Colonic mucosa (tissue), 4 donors: ENCODE results near the gene MORC2. TPM values are rescaled to one million over a fixed set of nuclear protein-coding genes. Genes with fewer than 3 reads are reported as not detected.

Experiments
- DNase-seq: peaks from one replicate; pipeline ENCODE4 v3.0.0-alpha.2; 2020
- H3K27ac ChIP-seq: fragments of 200-600 bp; one replicate; pipeline ENCODE4 v1.8.0; 2021
- H3K27me3 ChIP-seq: fragments of 200-600 bp; one replicate; pipeline ENCODE4 v1.8.0; 2021
- H3K36me3 ChIP-seq: fragments of 200-600 bp; one replicate; pipeline ENCODE4 v1.8.0; 2021
- H3K4me1 ChIP-seq: fragments of 200-600 bp; one replicate; pipeline ENCODE4 v1.8.0; 2021; ENCODE audit warnings: mild to moderate bottlenecking
- H3K4me3 ChIP-seq: fragments of 200-600 bp; one replicate; pipeline ENCODE4 v1.8.0; 2021
- H3K9ac ChIP-seq, 2 donors: one replicate each; pipeline ENCODE4 v1.7.0; 2013; ENCODE audit warnings: control low read depth in 2 of 2, low read depth in 2 of 2, low read length in 2 of 2
- H3K9me3 ChIP-seq: fragments of 200-600 bp; one replicate; pipeline ENCODE4 v1.8.0; 2021
- CTCF ChIP-seq: fragments of 200-600 bp; IDR thresholded peaks from one replicate; pipeline ENCODE4 v1.8.0; 2022; ENCODE audit warnings: antibody characterized with exemption, mild to moderate bottlenecking
- intact Hi-C: fragments of 100-400 bp; cut with DNase I; formaldehyde crosslinking; loops from one replicate; pipeline ENCODE4 v1.14.1; 2022
- total RNA-seq, 2 donors: library from RNA; stranded (reverse); fragmentation: NEBNext Ultra II Directional in 1 of 2; extraction: Animal tissue kit (Norgen Biotek cat#: 25700) in 1 of 2; gene quantifications; one replicate each; pipeline ENCODE4 v1.2.1, GENCODE V29; 2021
- donor health status: healthy.
- donor health status: DM: no; HTN: no; CAD: no.
- donor health status: DM: no; HTN: no; CAD: no.

The MORC2 gene
- total RNA-seq, 2 donors from 2014 or later, result 14.3 to 22.2 TPM

- Histone ChIP-seq H3K9me3 (no peaks in the 10 kb centered on the region), H3K27ac (no peak overlapping the region), H3K4me3 (no peak overlapping the region), H3K4me1 (no peaks in the 10 kb centered on the region), H3K27me3 (no peaks in the 10 kb centered on the region), H3K9ac (no peak overlapping the region), H3K36me3 (peaks cover 13% of the 10 kb centered on the region)
- TF ChIP-seq CTCF, result no peak
- intact Hi-C loops, result loop anchor here (2.0 kb wide), 1 partner anchor 203 kb away; no protein-coding TSS in a partner anchor
- DNase-seq, result no peak
These were observed 22.9 kb downstream of the MORC2 start for GRCh38 chr22:30945653-30946052.

DNA sequence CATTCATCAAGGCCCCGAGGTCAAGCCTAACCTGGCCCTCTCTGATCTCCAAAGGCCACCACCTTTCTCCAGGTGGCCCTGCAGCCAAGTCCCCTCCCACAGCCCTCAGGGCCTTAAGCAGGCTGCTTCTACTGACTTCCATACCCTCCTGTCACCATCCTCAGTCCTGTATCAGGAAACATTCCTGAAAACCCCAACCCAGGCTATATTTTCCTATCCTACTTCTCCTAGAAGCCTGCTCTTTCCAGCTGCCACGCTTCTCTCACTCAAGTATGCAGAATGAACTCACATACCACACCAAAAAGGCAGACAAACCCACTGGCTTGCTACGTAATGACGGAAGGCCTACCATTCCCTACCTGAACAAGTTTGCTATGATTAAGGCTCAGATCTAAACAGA is 23.6 kb downstream of the MORC2 start:
- intact Hi-C loops, result no loop called here
- no peak overlapping the region for H3K4me3 ChIP-seq
- peaks cover 17% of the 10 kb centered on the region for H3K36me3 ChIP-seq
- no peak overlapping the region for H3K27ac ChIP-seq
- no peaks in the 10 kb centered on the region for H3K4me1 ChIP-seq
- no peak overlapping the region for H3K9ac ChIP-seq
- no peak for DNase-seq
- H3K9me3 ChIP-seq, result no peaks in the 10 kb centered on the region
- no peak for TF ChIP-seq CTCF
- no peaks in the 10 kb centered on the region for H3K27me3 ChIP-seq

DNA sequence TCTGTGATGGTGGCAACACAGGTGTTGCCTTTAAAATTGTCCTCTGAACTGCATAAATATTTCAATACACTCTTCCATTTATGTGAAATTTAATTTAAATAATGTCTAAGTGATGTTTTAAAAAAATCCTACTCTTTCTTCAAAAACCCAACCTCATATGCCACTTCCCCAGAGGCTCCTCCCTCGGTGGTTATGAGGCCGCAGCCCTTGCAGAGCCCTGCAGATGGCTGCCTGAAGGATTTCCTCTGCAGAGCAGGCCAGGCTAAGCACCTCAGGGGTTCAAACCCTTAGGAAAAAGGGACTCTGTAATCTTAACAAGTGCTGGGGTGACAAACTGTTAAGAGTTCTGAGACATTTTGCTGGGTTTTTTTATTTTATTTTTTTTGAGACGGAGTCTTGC is 25.2 kb downstream of the MORC2 start:
- Histone ChIP-seq H3K4me3 (no peak overlapping the region), H3K4me1 (no peaks in the 10 kb centered on the region), H3K9me3 (no peaks in the 10 kb centered on the region), H3K36me3 (peaks cover 22% of the 10 kb centered on the region), H3K27ac (no peak overlapping the region), H3K27me3 (no peaks in the 10 kb centered on the region), H3K9ac (no peak overlapping the region)
- no peak for TF ChIP-seq CTCF
- intact Hi-C loops, result no loop called here
- no peak for DNase-seq

- Histone ChIP-seq H3K27me3 (no peaks in the 10 kb centered on the region), H3K9me3 (no peaks in the 10 kb centered on the region), H3K36me3 (peaks cover 24% of the 10 kb centered on the region), H3K27ac (no peak overlapping the region), H3K4me3 (no peak overlapping the region), H3K4me1 (no peaks in the 10 kb centered on the region), H3K9ac (no peak overlapping the region)
- no peak for DNase-seq
- intact Hi-C loops, result no loop called here
- TF ChIP-seq CTCF, result no peak
These were observed 27.2 kb downstream of the MORC2 start for GRCh38 chr22:30941363-30941740.

GRCh38 chr22:30940685-30941362 is 27.8 kb downstream of the MORC2 start:
- no peak overlapping the region for H3K9ac ChIP-seq
- intact Hi-C loops, result no loop called here
- H3K9me3 ChIP-seq, result no peaks in the 10 kb centered on the region
- TF ChIP-seq CTCF, result no peak
- no peaks in the 10 kb centered on the region for H3K4me1 ChIP-seq
- no peaks in the 10 kb centered on the region for H3K27me3 ChIP-seq
- H3K4me3 ChIP-seq, result no peak overlapping the region
- DNase-seq, result no peak
- H3K36me3 ChIP-seq, result peaks cover 26% of the 10 kb centered on the region
- no peak overlapping the region for H3K27ac ChIP-seq
